GM12878 (cell line): ENCODE data around the gene MAPK8. TPM values are rescaled to one million over a fixed set of nuclear protein-coding genes. Genes with fewer than 3 reads are reported as not detected.

ENCODE experiments used
- ATAC-seq: fragments of 200-7000 bp; cut with Tn5 transposase; 3 replicates; pipeline ENCODE4 v1.9.1; 2020; ENCODE audit warnings: mild to moderate bottlenecking, moderate library complexity
- BruUV-seq: library from RNA; stranded (reverse); fragments of 400-500 nt; replicated peaks from 2 replicates; lab custom pipeline; 2021; lab: Mats Ljungman, UMichigan
- CTCF ChIA-PET: fragments of 300-600 bp; sonication (Branson Sonifier 250); formaldehyde crosslinking; extraction: SDS; loops from one replicate; lab custom pipeline; 2021; ENCODE audit warnings: inconsistent platforms; lab: Yijun Ruan, JAX
- POLR2A ChIA-PET: fragments of 350-600 bp; formaldehyde crosslinking; extraction: SDS; loops from one replicate; lab custom pipeline; 2021; ENCODE audit warnings: inconsistent platforms; lab: Charles Lee
- RAD21 ChIA-PET: fragments of 300-600 bp; sonication (Branson Sonifier 250); formaldehyde crosslinking; loops from one replicate; lab custom pipeline; 2023; ENCODE audit warnings: antibody characterized with exemption; ENCODE audit not compliant: unreplicated experiment; lab: Charles Lee
- SMC1A ChIA-PET: fragments of 300-600 bp; sonication (Branson Sonifier 250); formaldehyde crosslinking; loops from one replicate; lab custom pipeline; 2023; ENCODE audit not compliant: unreplicated experiment, uncharacterized antibody; lab: Charles Lee
- DNase-seq: peaks from one replicate; pipeline ENCODE4 v3.0.0-alpha.2; 2011; ENCODE audit warnings: low read depth, low spot score
- FAIRE-seq: peaks from 3 replicates; lab custom pipeline; 2011; peaks lifted over from hg19 to GRCh38; lab: Jason Lieb, UNC
- H2AFZ ChIP-seq: 2 replicates; pipeline ENCODE4 v1.6.0; 2011; ENCODE audit warnings: low read depth, low read length, control low read depth; ENCODE audit not compliant: control insufficient read depth
- H3K27ac ChIP-seq: 2 replicates; pipeline ENCODE4 v1.5.1; 2011; ENCODE audit warnings: control low read depth; ENCODE audit not compliant: control insufficient read depth, insufficient read depth
- H3K27me3 ChIP-seq, 2 experiments: replicated peaks in 1 of 2; 2 replicates each; pipeline versions ENCODE4 v1.6.0 to v1.6.1; 2011; ENCODE audit warnings: low read length in 1 of 2; ENCODE audit not compliant: control insufficient read depth in 2 of 2, insufficient read depth in 2 of 2
- H3K36me3 ChIP-seq, 2 experiments: 2 replicates each; pipeline ENCODE4 v1.5.1; 2011; ENCODE audit warnings: low read length in 1 of 2; ENCODE audit not compliant: control insufficient read depth in 2 of 2, insufficient read depth in 2 of 2
- H3K4me1 ChIP-seq: 2 replicates; pipeline ENCODE4 v1.6.1; 2011; ENCODE audit warnings: mild to moderate bottlenecking, low read length, moderate library complexity, mixed read lengths; ENCODE audit not compliant: control insufficient read depth, insufficient read depth
- H3K4me2 ChIP-seq: 2 replicates; pipeline ENCODE4 v1.6.0; 2011; ENCODE audit warnings: control low read depth; ENCODE audit not compliant: control insufficient read depth, insufficient read depth
- H3K4me3 ChIP-seq: fragments of 200-600 bp; sonication (generic); 2 replicates; pipeline ENCODE4 v1.5.1; 2016
- H3K79me2 ChIP-seq: 2 replicates; pipeline ENCODE4 v1.6.0; 2011; ENCODE audit warnings: low read length; ENCODE audit not compliant: control insufficient read depth, insufficient read depth
- H3K9ac ChIP-seq: 2 replicates; pipeline ENCODE4 v1.8.0; 2011; ENCODE audit warnings: low read length, control low read depth, mixed read lengths; ENCODE audit not compliant: control insufficient read depth, insufficient read depth
- H3K9me3 ChIP-seq: replicated peaks from 3 replicates; pipeline ENCODE4 v1.5.1; 2011; ENCODE audit warnings: mild to moderate bottlenecking, low read length; ENCODE audit not compliant: control insufficient read depth, insufficient read depth
- H4K20me1 ChIP-seq: 2 replicates; pipeline ENCODE4 v1.6.0; 2011; ENCODE audit not compliant: control insufficient read depth, insufficient read depth
- BCL11A ChIP-seq: IDR thresholded peaks from 2 replicates; pipeline ENCODE4 v1.6.1; 2011; ENCODE audit warnings: low read depth, low read length
- ESRRA ChIP-seq: IDR thresholded peaks from 2 replicates; pipeline ENCODE4 v1.6.1; 2012; ENCODE audit warnings: mild to moderate bottlenecking, low read length, improper control_type of control experiment
- IKZF2 ChIP-seq, 2 experiments: fragments of 450-650 bp; IDR thresholded peaks; 2 replicates each; pipeline ENCODE4 v1.6.1; 2017; ENCODE audit warnings: mild to moderate bottlenecking in 2 of 2, moderate library complexity in 2 of 2
- KAT2A ChIP-seq: conservative IDR thresholded peaks from 2 replicates; pipeline ENCODE4 v1.6.1; 2011; ENCODE audit warnings: low read depth, low read length; ENCODE audit not compliant: control insufficient read depth
- NR2F1 ChIP-seq: fragments of 450-650 bp; conservative IDR thresholded peaks from 2 replicates; pipeline ENCODE4 v1.6.1; 2017; ENCODE audit warnings: mild to moderate bottlenecking
- PAX5 ChIP-seq: IDR thresholded peaks from 2 replicates; pipeline ENCODE4 v1.6.1; 2011; ENCODE audit warnings: low read depth, low read length, borderline replicate concordance
- POLR2AphosphoS5 ChIP-seq: IDR thresholded peaks from 2 replicates; pipeline ENCODE4 v1.6.1; 2011; ENCODE audit warnings: mild to moderate bottlenecking, low read length, inconsistent platforms
- RELA ChIP-seq: fragments of 450-650 bp; IDR thresholded peaks from 2 replicates; pipeline ENCODE4 v1.8.0; 2014; ENCODE audit warnings: borderline replicate concordance; ENCODE audit not compliant: partially characterized antibody
- SIX5 ChIP-seq: IDR thresholded peaks from 2 replicates; pipeline ENCODE4 v1.6.1; 2011; ENCODE audit warnings: mild to moderate bottlenecking, low read depth, low read length, moderate library complexity; ENCODE audit not compliant: severe bottlenecking
- SMARCA5 ChIP-seq: fragments of 450-650 bp; IDR thresholded peaks from 2 replicates; pipeline ENCODE4 v1.6.1; 2017; ENCODE audit warnings: mild to moderate bottlenecking
- TARDBP ChIP-seq: IDR thresholded peaks from 2 replicates; pipeline ENCODE4 v1.6.1; 2016; ENCODE audit warnings: borderline replicate concordance
- ZBTB4 ChIP-seq: fragments of 450-650 bp; formaldehyde crosslinking; IDR thresholded peaks from 2 replicates; pipeline ENCODE4 v1.4.0; 2022; ENCODE audit warnings: mild to moderate bottlenecking, moderate library complexity
- ZNF384 ChIP-seq: IDR thresholded peaks from 2 replicates; pipeline ENCODE4 v1.6.1; 2012; ENCODE audit warnings: low read depth, mild to moderate bottlenecking, low read length, improper control_type of control experiment, borderline replicate concordance
- WGBS: methylation state at CpG from one replicate; pipeline ENCODE4 v1.1.6; 2016; ENCODE audit warnings: low lambda C conversion rate; ENCODE audit not compliant: insufficient replicate concordance, insufficient coverage; ENCODE audit errors: missing lambda C conversion rate; 5-methylcytosine and 5-hydroxymethylcytosine counted together
- in situ Hi-C: fragments of 300-500 bp; cut with MboI; formaldehyde crosslinking; loops from 9 replicates; pipeline ENCODE4 v1.14.3; 2018; ENCODE audit warnings: mixed read lengths
- intact Hi-C: fragments of 100-400 bp; cut with micrococcal nuclease; formaldehyde crosslinking; loops from one replicate; pipeline ENCODE4 v1.14.2; 2022; ENCODE audit not compliant: unreplicated experiment
- polyA plus RNA-seq, 11 experiments: library from polyadenylated mRNA; depleted of rRNA in 4 of 11; unstranded in 6 of 11; stranded (reverse) in 5 of 11; fragments of >200 nt; fragmentation: Nextera tagmentation in 4 of 11; fragmentation: Illumina TruSeq in 1 of 11; extraction: Ambion mirVana in 4 of 11; extraction: Trizol in 1 of 11; gene quantifications; 1 replicate in 1 of 11; 2 replicates in 10 of 11; pipeline versions ENCODE4 v1.2.1 to v1.2.3, GENCODE V29; 2011 to 2016; ENCODE audit warnings: inconsistent platforms in 2 of 11, missing spikeins in 2 of 11, low read depth in 1 of 11
- total RNA-seq, 4 experiments: library from RNA; depleted of rRNA in 3 of 4; stranded (reverse); fragments of >200 nt in 3 of 4; fragmentation: Illumina TruSeq in 1 of 4; extraction: Trizol in 1 of 4; gene quantifications; 2 replicates each; pipeline versions ENCODE4 v1.2.1 to v1.2.3, GENCODE V29; 2013 to 2021
- TF ChIP-seq, protein P1 (sequence below): fragments of 150-350 bp; IDR thresholded peaks from 2 replicates; pipeline ENCODE4 v1.6.1; 2014; ENCODE audit warnings: mild to moderate bottlenecking, low read depth, low read length

MAPK8 gene
- total and polyA plus RNA-seq, 10 of the 15 experiments (the other 5 are each of a cell fraction or from before 2014, with no cell fraction given), result 3.9 to 102 (median 40.0) TPM

DNA sequence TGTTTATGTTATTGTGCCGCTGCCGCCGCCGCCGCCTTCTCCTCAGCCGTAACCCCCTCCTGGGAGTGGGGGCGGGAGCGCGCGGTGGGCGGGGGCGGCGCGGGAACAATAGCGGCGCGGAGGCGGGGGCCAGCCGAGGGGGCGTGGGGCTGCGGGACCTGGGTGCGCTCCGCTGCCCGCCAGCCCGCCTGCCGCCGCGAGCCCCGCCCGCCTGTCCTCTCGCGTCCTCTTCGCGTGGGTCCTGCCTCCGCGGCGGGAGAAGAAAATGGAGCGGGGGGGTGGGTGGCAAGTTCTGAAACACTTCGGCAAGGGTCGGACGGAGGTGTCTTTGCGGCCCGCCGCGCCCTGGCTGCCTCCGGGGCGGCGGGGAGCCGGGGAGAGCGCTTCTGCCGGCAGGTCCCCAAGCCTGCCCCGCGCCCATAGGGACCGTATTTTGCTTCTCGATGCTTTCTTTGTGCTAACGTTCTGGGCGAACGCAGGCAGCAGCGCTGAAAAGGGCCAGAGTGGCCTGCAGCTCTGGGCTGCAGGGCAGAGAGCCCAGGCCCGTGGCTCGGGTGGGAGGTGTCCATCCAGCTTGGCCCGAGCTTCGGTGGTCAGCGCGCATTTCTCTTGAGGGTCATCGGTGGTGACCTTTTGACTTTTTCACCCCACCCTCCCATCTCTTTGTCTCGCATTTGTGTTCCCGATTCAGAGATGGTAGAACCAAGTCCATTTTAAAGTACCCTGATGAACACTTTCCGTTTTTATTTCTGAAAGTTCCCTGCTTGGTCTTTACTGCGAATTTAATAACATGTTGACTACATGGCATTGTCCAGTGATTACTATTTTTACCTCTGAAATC, 613 bp downstream of the MAPK8 start:
- DNase-seq, result no peak
- RAD21 ChIA-PET, result no interaction called here
- TF ChIP-seq ZNF384, result no peak
- TF ChIP-seq TARDBP, result no peak
- TF ChIP-seq KAT2A, result no peak
- TF ChIP-seq SIX5, result no peak
- TF ChIP-seq RELA, result no peak
- 0 out of 2 replicates have a peak, but pooled peaks have one; percentile 4 for TF ChIP-seq SMARCA5
- TF ChIP-seq PAX5, result 0 out of 2 replicates have a peak, but pooled peaks have one; percentile 15
- TF ChIP-seq BCL11A, result no peak
- no peak for TF ChIP-seq ESRRA
- TF ChIP-seq IKZF2 (IDR thresholded peaks at IDR 0.05), result no peak
- TF ChIP-seq ZBTB4 (CRISPR knock-in tag), result no peak
- peak; percentile 31 for TF ChIP-seq POLR2AphosphoS5
- TF ChIP-seq, protein P1, sequence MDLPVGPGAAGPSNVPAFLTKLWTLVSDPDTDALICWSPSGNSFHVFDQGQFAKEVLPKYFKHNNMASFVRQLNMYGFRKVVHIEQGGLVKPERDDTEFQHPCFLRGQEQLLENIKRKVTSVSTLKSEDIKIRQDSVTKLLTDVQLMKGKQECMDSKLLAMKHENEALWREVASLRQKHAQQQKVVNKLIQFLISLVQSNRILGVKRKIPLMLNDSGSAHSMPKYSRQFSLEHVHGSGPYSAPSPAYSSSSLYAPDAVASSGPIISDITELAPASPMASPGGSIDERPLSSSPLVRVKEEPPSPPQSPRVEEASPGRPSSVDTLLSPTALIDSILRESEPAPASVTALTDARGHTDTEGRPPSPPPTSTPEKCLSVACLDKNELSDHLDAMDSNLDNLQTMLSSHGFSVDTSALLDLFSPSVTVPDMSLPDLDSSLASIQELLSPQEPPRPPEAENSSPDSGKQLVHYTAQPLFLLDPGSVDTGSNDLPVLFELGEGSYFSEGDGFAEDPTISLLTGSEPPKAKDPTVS, result no peak
- TF ChIP-seq NR2F1, result peak; percentile 86

More for the DNA sequence above, 613 bp downstream of the MAPK8 start:
- H3K4me2 ChIP-seq, result peak overlapping the region; percentile 82
- in situ Hi-C loops, result no loop called here
- H3K27me3 ChIP-seq, result no peaks in the 10 kb centered on the region
- no peaks in the 10 kb centered on the region for H3K9me3 ChIP-seq
- H3K4me3 ChIP-seq, result peak overlapping the region; percentile 92
- POLR2A ChIA-PET, result interaction anchor here (0.6 kb wide), 1 partner anchor 11 kb away, joined by 3 read pairs; no protein-coding TSS in a partner anchor
- CTCF ChIA-PET, result interaction anchor here (1.1 to 3.6 kb wide), 5 partner anchors 10 to 78 kb away, joined by 3 to 15 read pairs (median 6); no protein-coding TSS in a partner anchor
- H4K20me1 ChIP-seq, result no peaks in the 10 kb centered on the region
- H3K4me1 ChIP-seq, result peaks cover 14% of the 10 kb centered on the region
- H2AFZ ChIP-seq, result peak overlapping the region; percentile 72
- under 1% methylated on average over 52 of the region's 70 CpGs for WGBS
- H3K9ac ChIP-seq, result peak overlapping the region; percentile 78
- peak overlapping the region; percentile 66 for H3K27ac ChIP-seq
- SMC1A ChIA-PET, result interaction anchor here (1.1 to 3.9 kb wide), 4 partner anchors 14 to 57 kb away, joined by 3 to 33 read pairs (median 13); no protein-coding TSS in a partner anchor
- H3K79me2 ChIP-seq, result peaks cover 32% of the 10 kb centered on the region
- intact Hi-C loops, result loop anchor here (1.0 to 2.0 kb wide), 2 partner anchors 24 to 30 kb away; no protein-coding TSS in a partner anchor
- H3K36me3 ChIP-seq, result no peaks in the 10 kb centered on the region
- ATAC-seq (peak; percentile 65), FAIRE-seq (no peak)
- BruUV-seq, result no TSS peak
